Glomerular visceral epithelial cell (primary cell): ENCODE measurements around the gene DCC.
"Not testable (repeated sequence)": the region's sequence is repeated elsewhere in the genome, so short reads cannot be mapped to it uniquely, and the experiment has no call there.

ENCODE experiments used
- DNase-seq: peaks from one replicate; pipeline ENCODE4 v3.0.0-alpha.2; 2016; ENCODE audit errors: extremely low spot score

DCC gene

GRCh38 chr18:53417003-53417402 lies 1077.0 kb downstream of the DCC start:
- no peak for DNase-seq

GRCh38 chr18:53421869-53422268 lies 1081.9 kb downstream of the DCC start:
- DNase-seq = no peak

DNA sequence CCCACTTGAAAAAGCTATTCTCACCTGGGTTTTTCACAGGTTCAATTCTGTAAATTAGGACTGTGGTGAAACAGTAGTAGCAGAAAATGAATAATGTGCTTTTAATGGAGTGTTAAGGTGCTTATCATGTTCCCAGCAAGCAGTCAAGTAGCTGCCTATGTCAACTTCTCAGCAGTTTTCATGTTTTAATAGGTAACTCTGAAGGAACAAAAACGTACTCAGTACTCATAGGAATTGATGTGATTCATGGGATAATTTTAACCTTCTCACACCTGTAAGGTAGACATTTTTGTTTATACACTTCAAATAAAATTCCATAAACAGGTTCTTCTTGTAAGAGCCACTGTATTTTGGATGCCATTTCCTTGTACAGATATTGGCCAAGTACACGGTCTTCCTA lies 1082.9 kb downstream of the DCC start:
- no peak for DNase-seq

GRCh38 chr18:53426666-53427184 lies 1086.7 kb downstream of the DCC start:
- no peak for DNase-seq

- no peak for DNase-seq
Observed at GRCh38 chr18:53441761-53442414, 1101.9 kb downstream of the DCC start.

GRCh38 chr18:53442415-53442783 lies 1102.4 kb downstream of the DCC start:
- DNase-seq = no peak

DNA sequence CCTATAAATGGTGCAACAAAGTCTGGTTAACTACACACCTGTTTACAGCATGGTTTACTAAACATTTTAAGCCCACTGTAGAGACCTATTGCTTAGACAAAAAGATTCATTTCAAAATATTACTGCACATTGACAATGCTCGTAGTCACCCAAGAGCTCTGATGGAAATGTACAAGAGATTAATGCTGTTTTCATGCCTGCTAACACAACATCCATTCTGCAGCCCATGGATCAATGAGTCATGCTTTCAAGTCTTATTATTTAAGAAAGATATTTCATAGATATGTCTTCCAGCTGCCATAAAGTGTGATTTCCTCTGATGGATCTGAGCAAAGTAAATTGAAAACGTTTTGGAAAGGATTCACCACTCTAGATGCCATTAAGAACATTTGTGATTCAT lies 1103.3 kb downstream of the DCC start:
- DNase-seq = no peak

- no peak for DNase-seq
Observed at GRCh38 chr18:53443831-53444230, 1103.8 kb downstream of the DCC start.

- no peak for DNase-seq
Observed at GRCh38 chr18:53451902-53452301, 1111.9 kb downstream of the DCC start.

- no peak for DNase-seq
Observed at GRCh38 chr18:53457068-53457467, 1117.1 kb downstream of the DCC start.

DNA sequence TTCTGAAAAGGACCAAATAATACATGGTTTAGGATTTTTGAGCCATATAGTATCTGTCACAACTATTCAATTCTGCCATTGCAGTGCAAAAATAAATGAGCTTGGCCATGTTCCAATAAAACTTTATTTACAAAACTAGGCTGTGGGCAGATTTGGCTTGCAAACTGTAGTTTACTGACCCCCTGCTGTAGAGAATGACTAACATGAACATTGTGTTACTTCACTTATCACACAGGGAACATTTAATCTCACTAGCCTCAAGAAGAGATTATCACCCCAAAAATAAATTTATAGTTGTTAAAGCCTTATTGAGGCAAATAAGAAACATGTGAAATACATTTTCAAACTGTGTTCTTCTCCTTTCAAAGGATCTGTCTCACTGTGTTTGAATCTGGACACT lies 1118.3 kb downstream of the DCC start:
- no peak for DNase-seq

- DNase-seq = no peak
Observed at GRCh38 chr18:53458944-53459580, 1119.1 kb downstream of the DCC start.

DNA sequence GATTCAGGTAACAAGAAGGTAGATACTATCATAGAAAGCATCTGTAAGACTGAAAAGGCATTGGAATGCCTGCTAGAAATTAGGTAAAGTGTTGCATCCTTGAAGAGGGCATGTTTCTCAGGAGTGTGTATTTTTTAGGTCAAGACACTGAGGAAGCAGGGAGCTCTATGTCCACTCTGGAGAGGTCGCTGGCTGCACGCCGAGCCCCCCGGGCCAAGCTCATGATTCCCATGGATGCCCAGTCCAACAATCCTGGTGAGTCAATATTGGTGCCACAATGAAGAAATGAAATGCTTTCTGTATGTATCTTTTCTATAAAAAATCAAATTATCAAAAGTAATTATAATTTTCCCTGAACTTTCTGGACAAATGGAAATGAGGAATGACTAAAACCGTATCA lies 1127.8 kb downstream of the DCC start:
- DNase-seq = no peak

DNA sequence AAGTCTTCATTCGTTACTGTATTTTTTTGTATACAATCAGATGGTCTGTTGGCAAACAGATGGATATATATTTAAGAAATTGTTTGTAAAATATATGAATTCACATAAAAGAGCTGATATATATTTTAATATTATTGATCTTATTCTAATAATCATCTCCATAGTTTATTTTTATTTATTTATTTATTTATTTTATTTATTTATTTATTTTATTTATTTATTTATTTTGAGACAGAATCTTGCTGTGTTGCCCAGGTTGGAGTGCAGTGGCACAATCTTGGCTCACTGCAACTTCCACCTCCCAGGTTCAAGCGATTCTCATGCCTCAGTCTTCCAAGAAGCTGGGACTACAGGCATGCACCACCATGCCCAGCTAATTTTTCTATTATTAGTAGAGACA lies 1128.2 kb downstream of the DCC start:
- DNase-seq = not testable (repeated sequence)

DNA sequence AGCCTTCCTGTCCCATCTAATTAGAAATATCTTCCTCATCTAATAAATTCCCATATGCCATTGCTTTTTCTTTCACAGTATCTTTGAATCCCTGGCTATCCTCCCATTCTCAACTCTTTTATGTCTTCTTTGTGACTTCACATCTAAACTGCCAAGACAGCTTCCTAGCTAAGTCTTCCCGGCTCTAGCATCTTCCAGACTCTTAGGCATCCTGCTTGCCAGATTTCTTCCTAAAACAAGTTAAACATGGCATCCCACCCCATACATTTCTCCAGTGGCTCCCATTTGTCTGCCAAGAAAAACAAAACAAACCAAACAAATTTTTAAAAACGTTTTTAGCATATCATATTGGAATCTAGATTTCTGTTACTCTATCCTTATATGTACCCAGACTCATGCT lies 1132.5 kb downstream of the DCC start:
- DNase-seq = no peak

DNA sequence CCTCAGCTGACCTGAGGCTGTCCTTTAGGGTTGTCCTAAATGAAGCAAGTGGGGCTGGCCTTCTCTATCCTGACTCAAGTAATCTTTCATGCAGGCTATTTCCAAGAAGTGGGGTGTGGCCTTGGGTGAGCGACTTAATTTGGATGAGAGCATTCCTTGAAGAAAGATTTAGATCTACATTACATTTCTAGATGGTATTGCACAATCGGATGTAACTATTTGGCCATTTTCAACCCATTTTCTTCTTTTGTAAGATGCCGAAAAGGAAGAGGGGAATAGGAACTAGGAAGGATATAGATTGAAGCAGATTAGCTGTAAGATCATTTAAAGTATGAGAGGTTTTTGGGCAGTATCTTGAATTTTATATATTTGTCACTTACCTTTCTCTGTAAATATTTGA lies 1138.2 kb downstream of the DCC start:
- no peak for DNase-seq

GRCh38 chr18:53486296-53486695 lies 1146.3 kb downstream of the DCC start:
- no peak for DNase-seq

GRCh38 chr18:53489266-53489665 lies 1149.3 kb downstream of the DCC start:
- DNase-seq = no peak

DNA sequence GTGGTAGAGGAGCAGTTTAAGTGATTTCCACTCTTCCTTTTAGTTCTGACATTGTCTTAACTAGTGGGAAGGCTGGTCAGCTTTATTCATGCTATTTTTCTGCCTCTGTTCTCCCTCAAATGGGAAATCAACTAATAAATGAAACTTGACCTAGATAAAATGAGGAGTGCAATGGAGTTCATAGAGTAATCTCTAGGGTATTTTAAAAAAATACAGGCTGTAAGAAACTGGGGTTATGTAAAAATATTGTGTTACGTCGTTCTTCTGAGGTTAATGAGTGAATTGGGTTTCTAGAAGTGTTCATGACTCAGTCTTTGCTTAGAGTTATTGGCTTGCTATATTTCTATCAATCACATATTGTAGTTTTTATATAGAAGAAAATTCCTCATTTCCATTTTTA lies 1150.0 kb downstream of the DCC start:
- DNase-seq = no peak

DNA sequence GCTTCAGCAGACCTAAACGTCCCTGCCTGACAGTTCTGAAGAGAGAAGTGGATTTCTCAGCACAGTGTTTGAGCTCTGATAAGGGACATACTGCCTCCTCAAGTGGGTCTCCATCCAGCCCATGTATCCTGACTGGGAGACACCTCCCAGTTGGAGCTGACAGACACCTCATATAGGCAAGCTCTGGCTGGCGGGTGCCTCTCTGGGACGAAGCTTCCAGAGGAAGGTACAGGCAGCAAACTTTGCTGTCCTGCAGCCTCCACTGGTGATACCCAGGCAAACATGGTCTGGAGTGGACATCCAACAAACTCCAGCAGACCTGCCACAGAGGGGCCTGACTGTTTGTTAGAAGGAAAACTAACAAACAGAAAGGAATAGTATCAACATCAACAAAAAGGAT lies 1156.0 kb downstream of the DCC start:
- no peak for DNase-seq

- no peak for DNase-seq
Observed at GRCh38 chr18:53503914-53504441, 1164.0 kb downstream of the DCC start.

- DNase-seq = no peak
Observed at GRCh38 chr18:53508529-53508928, 1168.5 kb downstream of the DCC start.

GRCh38 chr18:53509886-53510285 lies 1169.9 kb downstream of the DCC start:
- DNase-seq = no peak
